GM21619 (cell line): ENCODE measurements around the gene ADCY10.
"Not testable (repeated sequence)": the region's sequence is repeated elsewhere in the genome, so short reads cannot be mapped to it uniquely, and the experiment has no call there.

Experiments
- ATAC-seq: cut with Tn5 transposase; IDR thresholded peaks from one replicate; pipeline ENCODE4 v1.9.1; 2021; ENCODE audit not compliant: unreplicated experiment

Gene ADCY10

GRCh38 chr1:167882376-167882775, 31.6 kb downstream of the ADCY10 start:
- ATAC-seq: no peak

GRCh38 chr1:167881786-167882185, 32.1 kb downstream of the ADCY10 start:
- no peak for ATAC-seq

- ATAC-seq: no peak
These were observed 32.9 kb downstream of the ADCY10 start for GRCh38 chr1:167881069-167881468.

- no peak for ATAC-seq
These were observed 33.3 kb downstream of the ADCY10 start for GRCh38 chr1:167880580-167881021.

GRCh38 chr1:167879508-167879907, 34.4 kb downstream of the ADCY10 start:
- ATAC-seq: no peak

- ATAC-seq: no peak
These were observed 35.4 kb downstream of the ADCY10 start for GRCh38 chr1:167878372-167879160.

GRCh38 chr1:167876597-167877175, 37.2 kb downstream of the ADCY10 start:
- ATAC-seq: no peak

- ATAC-seq: no peak
These were observed 42.6 kb downstream of the ADCY10 start for GRCh38 chr1:167871331-167871730.

- not testable (repeated sequence) for ATAC-seq
These were observed 44.6 kb downstream of the ADCY10 start for GRCh38 chr1:167869157-167870001.

- ATAC-seq: not testable (repeated sequence)
These were observed 47.1 kb downstream of the ADCY10 start for GRCh38 chr1:167866739-167867414.

- ATAC-seq: not testable (repeated sequence)
These were observed 47.6 kb downstream of the ADCY10 start for GRCh38 chr1:167866326-167866725.

- not testable (repeated sequence) for ATAC-seq
These were observed 48.1 kb downstream of the ADCY10 start for GRCh38 chr1:167865804-167866308.

GRCh38 chr1:167865193-167865592, 48.7 kb downstream of the ADCY10 start:
- ATAC-seq: not testable (repeated sequence)

- no peak for ATAC-seq
These were observed 49.4 kb downstream of the ADCY10 start for GRCh38 chr1:167864392-167865032.

GRCh38 chr1:167863921-167864279, 50.0 kb downstream of the ADCY10 start:
- ATAC-seq: no peak

- ATAC-seq: not testable (repeated sequence)
These were observed 50.6 kb downstream of the ADCY10 start for GRCh38 chr1:167863191-167863920.

- no peak for ATAC-seq
These were observed 51.4 kb downstream of the ADCY10 start for GRCh38 chr1:167862432-167863076.

- no peak for ATAC-seq
These were observed 52.1 kb downstream of the ADCY10 start for GRCh38 chr1:167861664-167862381.
